Breast epithelium (tissue), 4 donors: ENCODE data around the gene TRPM3. TPM values are rescaled to one million over a fixed set of nuclear protein-coding genes. Genes with fewer than 3 reads are reported as not detected.

Source experiments
- DNase-seq, 2 donors: peaks; one replicate each; pipeline ENCODE4 v3.0.0-alpha.2; 2019; ENCODE audit warnings: low spot score in 2 of 2
- H3K27ac ChIP-seq, 2 donors: fragments of 200-600 bp; sonication (generic) in 1 of 2; one replicate each; pipeline ENCODE4 v1.5.1; 2016 to 2019; ENCODE audit warnings: mild to moderate bottlenecking in 1 of 2
- H3K27me3 ChIP-seq, 2 donors: fragments of 200-600 bp; sonication (generic) in 1 of 2; one replicate each; pipeline versions ENCODE4 v1.5.1 to v1.6.0; 2017 to 2019; ENCODE audit warnings: control low read depth in 1 of 2, mild to moderate bottlenecking in 1 of 2
- H3K36me3 ChIP-seq: fragments of 200-600 bp; one replicate; pipeline ENCODE4 v1.5.1; 2019
- H3K4me1 ChIP-seq, 2 donors: fragments of 200-600 bp; sonication (generic); one replicate each; pipeline ENCODE4 v1.5.1; 2016 to 2019; ENCODE audit warnings: control low read depth in 1 of 2
- H3K4me3 ChIP-seq, 3 donors: fragments of 200-600 bp; sonication (generic); 1 replicate in 2 of 3; 2 replicates in 1 of 3; pipeline ENCODE4 v1.5.1; 2016 to 2019; ENCODE audit warnings: mild to moderate bottlenecking in 3 of 3, moderate library complexity in 2 of 3
- H3K9me3 ChIP-seq, 2 donors: fragments of 200-600 bp; sonication (generic) in 1 of 2; one replicate each; pipeline ENCODE4 v1.5.1; 2016 to 2019; ENCODE audit warnings: control low read depth in 1 of 2
- CTCF ChIP-seq, 3 donors: fragments of 450-650 bp; IDR thresholded peaks; one replicate each; pipeline ENCODE4 v1.5.1; 2016 to 2017; ENCODE audit warnings: antibody characterized with exemption in 3 of 3, mild to moderate bottlenecking in 3 of 3, moderate library complexity in 3 of 3
- POLR2A ChIP-seq: fragments of 450-650 bp; IDR thresholded peaks from one replicate; pipeline ENCODE4 v1.6.1; 2016; ENCODE audit warnings: antibody characterized with exemption, mild to moderate bottlenecking, moderate library complexity
- POLR2AphosphoS5 ChIP-seq, 3 donors: sonication (generic); formaldehyde crosslinking; IDR thresholded peaks; one replicate each; pipeline ENCODE4 v1.6.1; 2017; ENCODE audit warnings: antibody characterized with exemption in 3 of 3
- intact Hi-C: fragments of 100-400 bp; cut with DNase I; formaldehyde crosslinking; loops from one replicate; pipeline ENCODE4 v1.15.1; 2023; ENCODE audit warnings: low total_unique reads
- total RNA-seq, 3 donors: library from RNA; depleted of rRNA; stranded (reverse); fragments of >200 nt; gene quantifications; one replicate each; pipeline ENCODE4 v1.1.0, GENCODE V29; 2016

The TRPM3 gene
- total RNA-seq, 3 donors from 2014 or later: 0.33 to 0.88 (median 0.64) TPM

- TF ChIP-seq POLR2A (no peak), POLR2AphosphoS5 (IDR thresholded peaks at IDR 0.05) (no peak), CTCF (IDR thresholded peaks at IDR 0.05) (no peak)
- Histone ChIP-seq H3K36me3 (no peaks in the 10 kb centered on the region), H3K27me3 (no peaks in the 10 kb centered on the region), H3K27ac (no peak overlapping the region), H3K4me1 (no peaks in the 10 kb centered on the region), H3K9me3 (no peaks in the 10 kb centered on the region), H3K4me3 (no peak overlapping the region)
- DNase-seq: no peak
- intact Hi-C loops: no loop called here
These were observed 95.7 kb downstream of the TRPM3 start for GRCh38 chr9:71025728-71026127.

- Histone ChIP-seq H3K27me3 (no peaks in the 10 kb centered on the region), H3K4me3 (no peak overlapping the region), H3K27ac (no peak overlapping the region), H3K9me3 (no peaks in the 10 kb centered on the region), H3K4me1 (no peaks in the 10 kb centered on the region), H3K36me3 (no peaks in the 10 kb centered on the region)
- DNase-seq: no peak
- intact Hi-C loops: no loop called here
- TF ChIP-seq POLR2AphosphoS5 (IDR thresholded peaks at IDR 0.05) (no peak), CTCF (IDR thresholded peaks at IDR 0.05) (no peak), POLR2A (no peak)
These were observed 96.2 kb downstream of the TRPM3 start for GRCh38 chr9:71025201-71025600.

GRCh38 chr9:71010258-71010657 is 111.2 kb downstream of the TRPM3 start:
- Histone ChIP-seq H3K27me3 (peaks cover 0 to 7% of the 10 kb centered on the region in 2 donors), H3K4me3 (no peak overlapping the region), H3K4me1 (no peaks in the 10 kb centered on the region), H3K36me3 (no peaks in the 10 kb centered on the region), H3K27ac (no peak overlapping the region), H3K9me3 (no peaks in the 10 kb centered on the region)
- no peak for DNase-seq
- no peak for TF ChIP-seq POLR2A
- no peak for TF ChIP-seq CTCF (IDR thresholded peaks at IDR 0.05)
- no peak for TF ChIP-seq POLR2AphosphoS5 (IDR thresholded peaks at IDR 0.05)
- intact Hi-C loops: no loop called here

- H3K9me3 ChIP-seq: no peaks in the 10 kb centered on the region
- no peak overlapping the region for H3K4me3 ChIP-seq
- H3K27me3 ChIP-seq: no peaks in the 10 kb centered on the region
- no peaks in the 10 kb centered on the region for H3K36me3 ChIP-seq
- H3K4me1 ChIP-seq: no peaks in the 10 kb centered on the region
- TF ChIP-seq CTCF (IDR thresholded peaks at IDR 0.05): no peak
- TF ChIP-seq POLR2A: no peak
- TF ChIP-seq POLR2AphosphoS5 (IDR thresholded peaks at IDR 0.05): no peak
- intact Hi-C loops: no loop called here
- DNase-seq: no peak
- H3K27ac ChIP-seq: no peak overlapping the region
These were observed 116.0 kb downstream of the TRPM3 start for GRCh38 chr9:71005456-71005855.

GRCh38 chr9:71004196-71004595 is 117.2 kb downstream of the TRPM3 start:
- no peaks in the 10 kb centered on the region for H3K4me1 ChIP-seq
- H3K9me3 ChIP-seq: no peaks in the 10 kb centered on the region
- H3K36me3 ChIP-seq: no peaks in the 10 kb centered on the region
- H3K27ac ChIP-seq: no peak overlapping the region
- TF ChIP-seq POLR2AphosphoS5 (IDR thresholded peaks at IDR 0.05) (no peak), POLR2A (no peak), CTCF (IDR thresholded peaks at IDR 0.05) (no peak)
- no peak overlapping the region for H3K4me3 ChIP-seq
- intact Hi-C loops: loop anchor here (5.0 kb wide), 1 partner anchor 1193 kb away; no protein-coding TSS in a partner anchor
- no peaks in the 10 kb centered on the region for H3K27me3 ChIP-seq
- no peak for DNase-seq
